Measurements from ENCODE around the gene POU3F3. TPM values are rescaled to one million over a fixed set of nuclear protein-coding genes. Genes with fewer than 3 reads are reported as not detected.

POU3F3 gene
- total RNA-seq, 1 donor from 2014 or later: 0.54 TPM

DNA sequence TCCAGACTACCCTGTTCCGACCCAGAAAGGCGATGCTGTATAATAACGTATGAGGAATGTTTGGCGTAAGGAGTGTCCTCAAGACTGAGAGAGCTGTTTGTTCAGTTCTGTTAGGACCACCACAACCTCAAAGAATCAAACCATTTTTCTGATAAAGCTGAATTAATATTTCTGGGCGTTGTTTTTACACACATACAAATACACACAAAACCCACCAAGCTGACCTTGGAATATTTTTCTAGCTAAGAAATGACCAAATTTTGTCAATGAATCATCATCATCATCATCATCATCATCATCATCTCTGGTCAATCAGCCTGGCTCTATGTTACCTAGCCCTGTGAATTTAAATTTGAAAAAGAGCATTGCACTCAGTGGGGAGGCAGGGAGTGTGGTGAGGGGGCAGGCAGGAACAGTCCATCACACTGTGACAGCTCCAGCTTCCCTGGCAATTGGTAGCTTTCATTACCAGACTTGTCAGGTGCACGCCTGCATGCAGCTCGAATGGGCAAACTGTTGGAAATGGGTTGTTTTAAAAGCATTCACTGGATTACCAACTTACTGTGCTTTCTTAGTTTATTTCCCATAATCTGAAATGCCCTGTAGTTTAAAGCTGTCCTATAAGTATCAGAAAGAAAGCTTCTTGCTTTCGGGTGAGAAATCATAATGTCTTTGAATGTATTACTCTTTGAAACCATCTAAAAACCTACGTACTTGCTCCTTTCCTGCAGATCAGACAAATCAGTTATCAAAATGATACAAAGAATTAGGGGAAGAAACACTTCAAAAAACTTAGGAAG lies 6.9 kb upstream of the POU3F3 start:
- Mint-ChIP-seq H3K4me3 (ENCODE audit: unreplicated experiment) (peak overlapping the region; percentile 46), H3K27me3 (ENCODE audit: unreplicated experiment) (peaks cover 43% of the 10 kb centered on the region), H3K36me3 (ENCODE audit: unreplicated experiment) (no peaks in the 10 kb centered on the region), H3K4me1 (ENCODE audit: low read depth, unreplicated experiment) (peaks cover 21% of the 10 kb centered on the region), H3K9me3 (ENCODE audit: unreplicated experiment) (peaks cover 16% of the 10 kb centered on the region), H3K27ac (ENCODE audit: unreplicated experiment) (no peak overlapping the region)
- no peak for DNase-seq
- TF ChIP-seq, protein P1, sequence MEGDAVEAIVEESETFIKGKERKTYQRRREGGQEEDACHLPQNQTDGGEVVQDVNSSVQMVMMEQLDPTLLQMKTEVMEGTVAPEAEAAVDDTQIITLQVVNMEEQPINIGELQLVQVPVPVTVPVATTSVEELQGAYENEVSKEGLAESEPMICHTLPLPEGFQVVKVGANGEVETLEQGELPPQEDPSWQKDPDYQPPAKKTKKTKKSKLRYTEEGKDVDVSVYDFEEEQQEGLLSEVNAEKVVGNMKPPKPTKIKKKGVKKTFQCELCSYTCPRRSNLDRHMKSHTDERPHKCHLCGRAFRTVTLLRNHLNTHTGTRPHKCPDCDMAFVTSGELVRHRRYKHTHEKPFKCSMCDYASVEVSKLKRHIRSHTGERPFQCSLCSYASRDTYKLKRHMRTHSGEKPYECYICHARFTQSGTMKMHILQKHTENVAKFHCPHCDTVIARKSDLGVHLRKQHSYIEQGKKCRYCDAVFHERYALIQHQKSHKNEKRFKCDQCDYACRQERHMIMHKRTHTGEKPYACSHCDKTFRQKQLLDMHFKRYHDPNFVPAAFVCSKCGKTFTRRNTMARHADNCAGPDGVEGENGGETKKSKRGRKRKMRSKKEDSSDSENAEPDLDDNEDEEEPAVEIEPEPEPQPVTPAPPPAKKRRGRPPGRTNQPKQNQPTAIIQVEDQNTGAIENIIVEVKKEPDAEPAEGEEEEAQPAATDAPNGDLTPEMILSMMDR (IDR thresholded peaks at IDR 0.05; ENCODE audit: partially characterized antibody, unreplicated experiment): no peak

DNA sequence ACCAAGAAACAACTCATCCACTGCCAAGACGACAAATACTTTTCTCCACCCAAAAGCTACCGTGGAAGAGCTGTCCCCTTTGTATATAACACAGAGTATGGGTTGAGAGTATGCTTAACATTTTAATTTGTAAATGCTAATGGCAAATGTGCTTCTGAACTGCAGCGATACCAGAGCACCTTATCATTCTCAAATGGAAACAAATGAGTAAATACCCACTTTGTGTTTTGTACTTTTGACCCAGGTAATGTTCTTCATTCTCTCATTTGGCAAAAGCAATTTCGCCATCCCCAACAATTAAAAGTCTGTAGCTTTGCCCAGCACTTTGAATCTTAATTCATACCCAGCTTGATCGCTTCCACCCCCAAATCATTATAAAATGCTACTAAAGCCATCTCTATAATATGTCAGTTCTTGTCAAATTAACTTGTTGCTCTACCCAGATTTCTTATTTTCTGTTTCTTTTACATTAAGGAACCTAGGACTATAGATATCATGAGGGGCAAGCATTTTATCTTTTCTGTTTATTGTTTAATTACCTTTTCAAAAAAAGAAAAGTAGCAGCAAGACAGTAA lies 6.2 kb upstream of the POU3F3 start:
- Mint-ChIP-seq H3K27me3 (ENCODE audit: unreplicated experiment) (peaks cover 41% of the 10 kb centered on the region), H3K4me1 (ENCODE audit: low read depth, unreplicated experiment) (peaks cover 23% of the 10 kb centered on the region), H3K36me3 (ENCODE audit: unreplicated experiment) (no peaks in the 10 kb centered on the region), H3K27ac (ENCODE audit: unreplicated experiment) (no peak overlapping the region), H3K4me3 (ENCODE audit: unreplicated experiment) (no peak overlapping the region), H3K9me3 (ENCODE audit: unreplicated experiment) (peaks cover 15% of the 10 kb centered on the region)
- DNase-seq: no peak
- TF ChIP-seq, protein P1 (IDR thresholded peaks at IDR 0.05; ENCODE audit: partially characterized antibody, unreplicated experiment): no peak

DNA sequence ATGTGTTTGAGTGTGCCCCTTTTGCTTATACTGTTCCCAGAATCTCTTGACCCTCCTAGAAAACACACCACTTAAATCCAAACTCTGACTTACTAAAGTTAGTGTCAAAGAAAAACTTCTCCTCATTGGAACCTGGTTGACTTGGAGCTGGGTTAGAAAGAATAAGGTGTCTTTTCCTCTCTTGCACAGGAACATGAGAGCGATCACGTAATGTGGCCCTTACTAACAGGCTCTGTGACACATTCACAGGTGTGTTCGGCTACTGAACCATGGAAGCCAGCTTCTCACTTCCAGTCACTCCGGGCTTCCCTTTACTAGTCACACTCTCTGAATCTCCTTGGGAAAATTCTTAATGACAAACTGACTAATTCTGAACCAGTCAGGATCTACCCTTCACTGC lies 5.4 kb upstream of the POU3F3 start:
- Mint-ChIP-seq H3K27me3 (ENCODE audit: unreplicated experiment) (peaks cover 43% of the 10 kb centered on the region), H3K4me3 (ENCODE audit: unreplicated experiment) (no peak overlapping the region), H3K9me3 (ENCODE audit: unreplicated experiment) (peaks cover 19% of the 10 kb centered on the region), H3K27ac (ENCODE audit: unreplicated experiment) (no peak overlapping the region), H3K4me1 (ENCODE audit: low read depth, unreplicated experiment) (peaks cover 23% of the 10 kb centered on the region), H3K36me3 (ENCODE audit: unreplicated experiment) (no peaks in the 10 kb centered on the region)
- TF ChIP-seq, protein P1 (IDR thresholded peaks at IDR 0.05; ENCODE audit: partially characterized antibody, unreplicated experiment): no peak
- DNase-seq: no peak

DNA sequence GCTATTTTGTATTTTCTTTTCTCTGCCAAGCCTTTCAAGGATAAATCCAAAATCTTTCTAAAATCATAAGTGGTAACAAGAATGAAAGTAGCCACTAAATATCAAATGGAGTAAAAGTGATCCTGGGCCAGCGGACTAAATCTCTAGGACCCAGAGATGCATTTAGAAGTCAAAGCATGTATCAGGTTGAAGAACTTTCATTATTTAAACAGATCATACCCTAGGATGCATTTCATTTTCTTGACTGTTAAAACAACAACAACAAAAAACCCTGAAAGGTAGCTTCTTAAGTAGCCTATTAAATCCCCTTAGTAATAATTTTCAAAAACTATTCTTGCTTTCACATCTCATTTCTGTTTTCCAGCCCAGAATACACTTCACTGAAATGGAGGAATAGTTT lies 4.8 kb upstream of the POU3F3 start:
- TF ChIP-seq, protein P1 (IDR thresholded peaks at IDR 0.05; ENCODE audit: partially characterized antibody, unreplicated experiment): no peak
- Mint-ChIP-seq H3K4me3 (ENCODE audit: unreplicated experiment) (no peak overlapping the region), H3K27me3 (ENCODE audit: unreplicated experiment) (peaks cover 42% of the 10 kb centered on the region), H3K36me3 (ENCODE audit: unreplicated experiment) (peaks cover under 1% of the 10 kb centered on the region), H3K4me1 (ENCODE audit: low read depth, unreplicated experiment) (peaks cover 23% of the 10 kb centered on the region), H3K27ac (ENCODE audit: unreplicated experiment) (no peak overlapping the region), H3K9me3 (ENCODE audit: unreplicated experiment) (peaks cover 21% of the 10 kb centered on the region)
- DNase-seq: no peak

DNA sequence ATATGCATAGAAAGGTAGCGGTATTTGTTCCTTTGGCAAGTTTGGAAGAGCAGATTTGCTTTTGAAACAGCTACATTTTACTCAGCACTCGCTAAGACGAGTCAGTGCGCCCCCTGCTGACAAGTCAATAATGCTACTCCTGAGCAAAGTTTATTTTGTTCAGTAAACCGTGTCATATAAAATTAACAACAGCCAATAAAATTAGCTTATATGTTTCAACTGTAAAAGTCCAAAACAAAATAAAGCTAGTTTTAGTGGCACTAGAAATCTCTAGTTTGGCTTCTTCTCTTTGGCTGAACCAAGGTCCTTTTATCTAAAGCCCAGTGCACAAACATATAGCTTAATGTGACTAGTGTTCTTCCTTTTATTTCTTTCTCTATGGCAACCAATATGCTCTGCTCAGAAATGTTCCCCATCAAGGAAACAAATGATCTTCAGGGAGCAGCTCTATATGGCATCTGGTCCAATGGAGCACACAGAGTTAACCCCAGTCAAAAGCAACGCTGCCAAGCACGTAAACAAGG lies 4.2 kb upstream of the POU3F3 start:
- TF ChIP-seq, protein P1 (IDR thresholded peaks at IDR 0.05; ENCODE audit: partially characterized antibody, unreplicated experiment): peak; percentile 90
- H3K4me1 Mint-ChIP-seq (ENCODE audit: low read depth, unreplicated experiment): peaks cover 24% of the 10 kb centered on the region
- peak; percentile 86 for DNase-seq
- H3K27me3 Mint-ChIP-seq (ENCODE audit: unreplicated experiment): peaks cover 46% of the 10 kb centered on the region
- H3K9me3 Mint-ChIP-seq (ENCODE audit: unreplicated experiment): peaks cover 25% of the 10 kb centered on the region
- H3K27ac Mint-ChIP-seq (ENCODE audit: unreplicated experiment): no peak overlapping the region
- H3K4me3 Mint-ChIP-seq (ENCODE audit: unreplicated experiment): no peak overlapping the region
- peaks cover 4% of the 10 kb centered on the region for H3K36me3 Mint-ChIP-seq (ENCODE audit: unreplicated experiment)
